Glomerular endothelial cell (primary cell): ENCODE measurements around the gene NAGLU. TPM values are rescaled to one million over a fixed set of nuclear protein-coding genes. Genes with fewer than 3 reads are reported as not detected.

Source experiments
- DNase-seq: peaks from one replicate; pipeline ENCODE4 v3.0.0-alpha.2; 2011; ENCODE audit warnings: low read depth, low spot score; ENCODE audit errors: extremely low read depth
- total RNA-seq: library from RNA; depleted of rRNA; stranded (reverse); fragments of >200 nt; gene quantifications from 2 replicates; pipeline ENCODE4 v1.2.3, GENCODE V29; 2015

NAGLU gene
- total RNA-seq, 1 donor from 2014 or later, result 88.8 TPM

- DNase-seq, result no peak
Observed at GRCh38 chr17:42586514-42587230, 50.6 kb downstream of the NAGLU start.

DNA sequence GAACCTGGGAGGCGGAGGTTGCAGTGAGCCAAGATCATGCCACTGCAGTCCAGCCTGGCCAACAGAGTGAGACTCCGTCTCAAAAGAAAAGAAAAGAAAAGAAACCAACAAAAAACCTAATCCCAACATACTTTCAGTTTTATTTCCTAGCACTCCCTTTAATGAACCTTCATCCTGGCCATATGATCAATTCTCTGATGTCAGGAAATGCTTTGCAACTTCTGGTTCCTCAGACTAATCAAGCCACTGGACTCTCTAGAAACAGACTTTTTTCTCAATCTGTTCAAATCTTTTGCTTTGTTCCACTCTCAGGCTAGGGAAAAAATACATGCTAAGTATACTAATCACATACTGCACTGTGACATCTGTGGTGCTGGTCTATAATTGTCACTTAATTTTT is 54.8 kb downstream of the NAGLU start:
- DNase-seq, result no peak

- no peak for DNase-seq
Observed at GRCh38 chr17:42591411-42591810, 55.4 kb downstream of the NAGLU start.

Other genes starting within 250 kb of the NAGLU start
- 14.6 and 21.9 TPM in 2 replicates for gene STAT5A, start 247.7 kb upstream of the NAGLU start, total RNA-seq
- 135 and 186 TPM in 2 replicates for gene STAT3, start 147.8 kb upstream of the NAGLU start, total RNA-seq
- gene CAVIN1, start 113.0 kb upstream of the NAGLU start, total RNA-seq, result 741 and 765 TPM in 2 replicates
- gene ATP6V0A1, start 77.4 kb upstream of the NAGLU start, total RNA-seq, result 41.0 and 44.1 TPM in 2 replicates
- gene HSD17B1, start 16.7 kb downstream of the NAGLU start, total RNA-seq, result 0.44 and 1.1 TPM in 2 replicates
- gene COASY, start 25.9 kb downstream of the NAGLU start, total RNA-seq, result 30.3 and 30.8 TPM in 2 replicates
- gene MLX, start 30.9 kb downstream of the NAGLU start, total RNA-seq, result 27.1 and 30.0 TPM in 2 replicates
- gene PSMC3IP, start 41.5 kb downstream of the NAGLU start, total RNA-seq, result 2.7 and 5.2 TPM in 2 replicates
- gene RETREG3, start 73.1 kb downstream of the NAGLU start, total RNA-seq, result 47.4 and 52.6 TPM in 2 replicates
- 58.9 and 75.8 TPM in 2 replicates for gene TUBG1, start 73.4 kb downstream of the NAGLU start, total RNA-seq
- 18.7 and 20.8 TPM in 2 replicates for gene TUBG2, start 123.0 kb downstream of the NAGLU start, total RNA-seq
- gene PLEKHH3, start 140.8 kb downstream of the NAGLU start, total RNA-seq, result 12.2 and 15.6 TPM in 2 replicates
- 0.34 and 1.4 TPM in 2 replicates for gene CCR10, start 145.6 kb downstream of the NAGLU start, total RNA-seq
- gene CNTNAP1, start 146.3 kb downstream of the NAGLU start, total RNA-seq, result 17.6 and 17.9 TPM in 2 replicates
- 10.4 and 20.0 TPM in 2 replicates for gene EZH1, start 208.8 kb downstream of the NAGLU start, total RNA-seq
- gene RAMP2, start 225.0 kb downstream of the NAGLU start, total RNA-seq, result 6.3 and 23.7 TPM in 2 replicates
- gene VPS25, start 237.2 kb downstream of the NAGLU start, total RNA-seq, result 67.1 and 82.4 TPM in 2 replicates
- gene WNK4, start 244.4 kb downstream of the NAGLU start, total RNA-seq, result 8.8 and 10.4 TPM in 2 replicates